ENCODE data around the gene KCNJ11. TPM values are rescaled to one million over a fixed set of nuclear protein-coding genes. Genes with fewer than 3 reads are reported as not detected.

Gene KCNJ11
- total and polyA plus RNA-seq, 10 of the 15 experiments (the other 5 are each of a cell fraction or from before 2014, with no cell fraction given) = 0.06 to 0.56 (median 0.21) TPM; not detected in 6

DNA sequence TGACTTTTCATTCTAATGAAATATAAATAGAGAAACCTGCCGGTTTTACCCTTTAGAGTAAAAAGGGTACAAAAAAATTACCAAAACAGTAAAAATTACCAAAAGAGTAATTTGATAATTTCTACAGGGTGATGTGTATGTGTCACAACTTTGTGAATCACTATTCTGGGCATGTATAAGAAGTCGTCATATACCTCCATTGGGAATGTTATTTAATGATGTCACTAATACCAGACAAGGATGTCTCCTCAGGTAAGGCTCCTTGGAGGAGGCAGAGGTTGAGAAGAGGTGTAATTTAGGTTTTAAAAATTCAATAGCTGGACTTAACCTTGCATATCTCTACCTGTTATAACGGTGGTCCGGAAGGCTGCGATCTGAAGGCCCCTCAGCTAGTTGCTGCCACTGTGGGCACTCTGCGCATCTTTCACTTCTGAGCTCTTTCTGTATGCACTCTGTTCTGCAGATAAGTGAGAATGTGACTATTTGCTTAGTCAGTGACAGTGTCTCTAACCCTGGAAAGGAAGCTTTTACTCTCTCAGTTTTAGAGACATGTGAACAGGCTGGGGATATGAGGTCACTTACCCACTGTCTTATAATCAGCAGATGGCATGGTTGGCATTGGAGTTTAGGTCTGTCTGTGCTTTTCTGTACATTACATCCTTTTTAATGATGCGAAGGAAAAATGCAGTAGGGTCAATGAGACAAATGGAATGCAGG lies 37.8 kb downstream of the KCNJ11 start:
- WGBS (ENCODE audit: insufficient coverage, insufficient replicate concordance, low lambda C conversion rate, missing lambda C conversion rate) = 75% methylated on average over 7 of the region's 7 CpGs
- BruUV-seq (replicated peaks) = no TSS peak
- ATAC-seq = no peak
- in situ Hi-C loops (cut with MboI) = no loop called here
- ChIA-PET SMC1A (ENCODE audit: uncharacterized antibody, unreplicated experiment) (no interaction called here), RAD21 (ENCODE audit: unreplicated experiment) (no interaction called here), POLR2A (no interaction called here), CTCF (interaction anchor here (0.9 kb wide), 1 partner anchor 121 kb away, joined by 5 read pairs; no protein-coding TSS in a partner anchor)
- FAIRE-seq = no peak
- H3K27me3 ChIP-seq (replicated peaks in 1 of 2; ENCODE audit: control insufficient read depth in 2 of 2, insufficient read depth in 2 of 2, low read length in 1 of 2) = peaks cover 8 to 11% of the 10 kb centered on the region in 2 experiments; a peak in 3 of 4 replicates
- no peaks in the 10 kb centered on the region for H3K79me2 ChIP-seq (ENCODE audit: control insufficient read depth, insufficient read depth, low read length)
- no peak overlapping the region for H3K27ac ChIP-seq (ENCODE audit: control insufficient read depth, insufficient read depth)
- peaks cover 12% of the 10 kb centered on the region for H3K4me1 ChIP-seq (ENCODE audit: control insufficient read depth, insufficient read depth, low read length)
- H4K20me1 ChIP-seq (ENCODE audit: control insufficient read depth, insufficient read depth) = no peaks in the 10 kb centered on the region
- TF ChIP-seq RCOR1 (conservative IDR thresholded peaks at IDR 0.05; ENCODE audit: low read depth, low read length) (no peak), POU2F2 (IDR thresholded peaks at IDR 0.05; ENCODE audit: borderline replicate concordance, low read depth, low read length) (no peak), TCF7 (IDR thresholded peaks at IDR 0.05; ENCODE audit: borderline replicate concordance) (no peak), TBL1XR1 (IDR thresholded peaks at IDR 0.05; ENCODE audit: low read depth, low read length) (no peak)
- TF ChIP-seq, protein P1, sequence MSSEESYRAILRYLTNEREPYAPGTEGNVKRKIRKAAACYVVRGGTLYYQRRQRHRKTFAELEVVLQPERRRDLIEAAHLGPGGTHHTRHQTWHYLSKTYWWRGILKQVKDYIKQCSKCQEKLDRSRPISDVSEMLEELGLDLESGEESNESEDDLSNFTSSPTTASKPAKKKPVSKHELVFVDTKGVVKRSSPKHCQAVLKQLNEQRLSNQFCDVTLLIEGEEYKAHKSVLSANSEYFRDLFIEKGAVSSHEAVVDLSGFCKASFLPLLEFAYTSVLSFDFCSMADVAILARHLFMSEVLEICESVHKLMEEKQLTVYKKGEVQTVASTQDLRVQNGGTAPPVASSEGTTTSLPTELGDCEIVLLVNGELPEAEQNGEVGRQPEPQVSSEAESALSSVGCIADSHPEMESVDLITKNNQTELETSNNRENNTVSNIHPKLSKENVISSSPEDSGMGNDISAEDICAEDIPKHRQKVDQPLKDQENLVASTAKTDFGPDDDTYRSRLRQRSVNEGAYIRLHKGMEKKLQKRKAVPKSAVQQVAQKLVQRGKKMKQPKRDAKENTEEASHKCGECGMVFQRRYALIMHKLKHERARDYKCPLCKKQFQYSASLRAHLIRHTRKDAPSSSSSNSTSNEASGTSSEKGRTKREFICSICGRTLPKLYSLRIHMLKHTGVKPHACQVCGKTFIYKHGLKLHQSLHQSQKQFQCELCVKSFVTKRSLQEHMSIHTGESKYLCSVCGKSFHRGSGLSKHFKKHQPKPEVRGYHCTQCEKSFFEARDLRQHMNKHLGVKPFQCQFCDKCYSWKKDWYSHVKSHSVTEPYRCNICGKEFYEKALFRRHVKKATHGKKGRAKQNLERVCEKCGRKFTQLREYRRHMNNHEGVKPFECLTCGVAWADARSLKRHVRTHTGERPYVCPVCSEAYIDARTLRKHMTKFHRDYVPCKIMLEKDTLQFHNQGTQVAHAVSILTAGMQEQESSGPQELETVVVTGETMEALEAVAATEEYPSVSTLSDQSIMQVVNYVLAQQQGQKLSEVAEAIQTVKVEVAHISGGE (CRISPR knock-in tag; IDR thresholded peaks at IDR 0.05) = no peak
- H2AFZ ChIP-seq (ENCODE audit: control insufficient read depth, low read depth, low read length) = no peak overlapping the region
- intact Hi-C loops (cut with micrococcal nuclease; ENCODE audit: unreplicated experiment) = loop anchor here (2.0 kb wide), 1 partner anchor 120 kb away; no protein-coding TSS in a partner anchor
- no peak for DNase-seq (ENCODE audit: low read depth, low spot score)
- H3K4me3 ChIP-seq = no peak overlapping the region
- H3K4me2 ChIP-seq (ENCODE audit: control insufficient read depth, insufficient read depth) = no peak overlapping the region
- H3K9ac ChIP-seq (ENCODE audit: control insufficient read depth, insufficient read depth, low read length) = no peak overlapping the region
- no peaks in the 10 kb centered on the region for H3K36me3 ChIP-seq (ENCODE audit: control insufficient read depth in 2 of 2, insufficient read depth in 2 of 2, low read length in 1 of 2)
- H3K9me3 ChIP-seq (replicated peaks; ENCODE audit: control insufficient read depth, insufficient read depth, low read length) = no peaks in the 10 kb centered on the region
